HG03520 (cell line): ENCODE measurements around the gene ACSS2.

Source experiments
- ATAC-seq: cut with Tn5 transposase; IDR thresholded peaks from one replicate; pipeline ENCODE4 v1.9.1; 2021; ENCODE audit warnings: mild to moderate bottlenecking, moderate library complexity; ENCODE audit not compliant: unreplicated experiment

Gene ACSS2

DNA sequence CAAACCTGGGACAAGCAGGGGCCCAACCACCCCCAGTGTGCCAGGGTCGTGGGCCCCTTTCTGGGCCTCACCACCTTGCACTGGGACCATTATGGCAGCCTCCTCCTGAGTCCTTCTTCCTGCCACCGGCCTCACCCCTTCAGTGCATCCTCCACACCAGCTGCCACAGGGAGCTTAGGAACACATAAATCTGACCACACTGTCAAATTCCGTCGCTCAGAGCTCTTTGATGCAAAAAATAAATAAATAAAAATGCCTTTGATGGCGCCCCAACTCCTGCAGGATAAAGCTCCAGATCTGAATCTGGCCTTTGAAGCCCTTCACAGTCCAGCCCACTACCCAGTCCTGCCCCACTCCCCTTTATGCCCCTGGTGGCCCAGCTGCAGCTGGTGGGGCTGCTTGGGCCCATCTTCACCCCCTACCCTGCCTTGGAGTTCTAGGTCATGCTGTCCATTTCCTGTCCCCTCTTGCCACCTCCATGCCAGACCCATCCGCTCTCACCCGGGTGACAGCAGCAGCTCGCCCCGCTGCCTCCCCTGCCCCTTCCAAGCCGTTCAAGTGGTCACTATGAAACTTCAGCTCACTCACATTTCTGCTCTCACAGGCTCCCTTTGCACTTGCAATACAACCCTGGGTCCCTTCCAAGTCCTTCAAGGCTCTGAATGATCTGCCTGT lies 95.3 kb downstream of the ACSS2 start:
- no peak for ATAC-seq

GRCh38 chr20:34974246-34974645 lies 97.8 kb downstream of the ACSS2 start:
- no peak for ATAC-seq

- no peak for ATAC-seq
Observed at GRCh38 chr20:34976286-34976685, 99.9 kb downstream of the ACSS2 start.
